Panc1 (cell line): Measurements from ENCODE around the gene ZNF30. TPM values are rescaled to one million over a fixed set of nuclear protein-coding genes. Genes with fewer than 3 reads are reported as not detected.

Experiments used
- total RNA-seq: library from RNA; stranded (reverse); gene quantifications from one replicate; pipeline ENCODE4 v1.2.1, GENCODE V29; 2021; ENCODE audit not compliant: unreplicated experiment

The ZNF30 gene
- total RNA-seq, 1 experiment from 2014 or later, result 5.3 TPM

Other genes with a start within 250 kb of the ZNF30 start
- 0.59 TPM for gene SCGB2B2, start 249.7 kb upstream of the ZNF30 start, total RNA-seq
- gene ZNF302, start 249.2 kb upstream of the ZNF30 start, total RNA-seq, result 26.4 TPM
- gene ZNF181, start 192.7 kb upstream of the ZNF30 start, total RNA-seq, result 11.5 TPM
- 8.2 TPM for gene ZNF599, start 153.7 kb upstream of the ZNF30 start, total RNA-seq
- 1.8 TPM for gene ZNF792, start 37.3 kb downstream of the ZNF30 start, total RNA-seq
- 69.9 TPM for gene GRAMD1A, start 73.4 kb downstream of the ZNF30 start, total RNA-seq
- gene SCN1B, start 103.6 kb downstream of the ZNF30 start, total RNA-seq, result 4.6 TPM
- gene HPN, start 114.8 kb downstream of the ZNF30 start, total RNA-seq, result 0.08 TPM
- gene FXYD3, start 188.9 kb downstream of the ZNF30 start, total RNA-seq, result not detected
- gene LGI4, start 208.2 kb downstream of the ZNF30 start, total RNA-seq, result 0.18 TPM
- gene FXYD1, start 211.9 kb downstream of the ZNF30 start, total RNA-seq, result not detected
- not detected for gene FXYD7, start 216.4 kb downstream of the ZNF30 start, total RNA-seq
- gene FXYD5, start 227.8 kb downstream of the ZNF30 start, total RNA-seq, result 33.6 TPM